NT2/D1 (cell line): Measurements from ENCODE around the gene SPINK4.

ENCODE experiments used
- YY1 ChIP-seq: IDR thresholded peaks from 2 replicates; pipeline ENCODE4 v1.6.1; 2011; ENCODE audit not compliant: insufficient read length, insufficient read depth
- ZNF274 ChIP-seq: IDR thresholded peaks from 2 replicates; pipeline ENCODE4 v1.6.1; 2011; ENCODE audit warnings: mild to moderate bottlenecking, low read depth, low read length

DNA sequence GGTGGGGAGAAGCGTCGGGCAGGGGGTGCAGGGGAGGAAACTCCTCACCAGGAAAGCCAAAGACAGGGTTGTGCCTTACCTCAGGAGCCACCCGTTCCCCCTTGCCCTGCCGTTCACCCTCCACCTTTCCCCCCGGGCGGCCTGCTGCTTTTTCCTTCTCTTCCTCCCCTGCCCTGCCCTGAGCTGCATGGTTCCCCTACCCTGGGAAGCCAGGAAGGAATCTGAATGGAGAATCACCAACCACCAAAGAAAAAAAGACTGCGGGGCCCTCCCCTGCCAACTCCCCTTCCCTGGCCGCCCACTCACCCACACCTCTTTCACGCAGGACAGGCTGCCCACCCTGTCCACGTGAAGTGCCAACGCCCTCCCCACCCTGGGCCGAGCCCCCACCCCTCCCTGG, 49.5 kb downstream of the SPINK4 start:
- TF ChIP-seq ZNF274 (no peak), YY1 (no peak)
